DLD1 (cell line): ENCODE data around the gene TRIM63.

Experiments
- in situ Hi-C: cut with HindIII; loops from 2 replicates; pipeline ENCODE4 v1.10.0; 2017; ENCODE audit warnings: low sequenced_read_pairs

Gene TRIM63

DNA sequence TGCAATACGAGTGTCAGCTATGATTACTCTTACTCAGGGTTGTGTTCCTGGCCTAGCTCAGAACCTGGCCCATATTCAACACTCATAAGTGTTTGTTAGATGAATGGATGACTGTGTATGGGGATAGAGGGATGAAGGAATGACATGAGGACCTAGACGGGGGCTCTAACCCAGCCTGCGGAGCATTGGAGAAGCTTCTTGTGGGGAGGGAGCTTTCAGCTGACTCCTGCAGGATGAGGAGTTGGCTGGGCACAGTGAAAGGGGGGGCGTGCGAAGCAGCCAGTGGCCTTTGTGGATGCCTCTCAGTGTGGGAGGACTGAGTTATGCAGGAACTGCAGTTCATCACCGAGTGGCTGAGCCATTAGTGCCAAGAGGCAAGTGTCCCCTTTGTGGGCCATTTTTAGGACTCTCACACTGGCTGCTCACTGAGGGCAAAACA is 47.1 kb downstream of the TRIM63 start:
- in situ Hi-C loops, result no loop called here

- in situ Hi-C loops, result no loop called here
Observed at GRCh38 chr1:26019641-26020315, 47.7 kb downstream of the TRIM63 start.

DNA sequence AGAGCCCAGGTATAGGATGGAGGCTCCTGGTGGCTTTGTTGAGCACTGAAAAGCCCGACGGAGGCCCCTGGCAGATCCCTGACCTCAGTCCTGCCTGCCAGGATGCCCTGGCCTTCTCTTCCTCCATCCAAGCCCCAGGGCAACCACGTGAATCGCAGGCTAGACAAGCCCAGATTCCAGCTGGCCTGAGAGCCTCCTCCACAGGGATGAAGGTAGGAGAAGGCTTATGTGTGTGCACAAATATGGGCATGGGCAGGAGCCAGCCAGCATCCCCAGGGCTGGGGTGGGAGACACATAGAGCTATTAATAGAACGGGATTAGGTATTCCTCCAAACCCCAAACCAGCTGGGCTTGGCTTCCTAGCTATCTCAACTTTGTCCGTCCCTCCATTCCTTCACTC is 49.8 kb downstream of the TRIM63 start:
- in situ Hi-C loops, result no loop called here

- in situ Hi-C loops, result no loop called here
Observed at GRCh38 chr1:26016953-26017545, 50.4 kb downstream of the TRIM63 start.

DNA sequence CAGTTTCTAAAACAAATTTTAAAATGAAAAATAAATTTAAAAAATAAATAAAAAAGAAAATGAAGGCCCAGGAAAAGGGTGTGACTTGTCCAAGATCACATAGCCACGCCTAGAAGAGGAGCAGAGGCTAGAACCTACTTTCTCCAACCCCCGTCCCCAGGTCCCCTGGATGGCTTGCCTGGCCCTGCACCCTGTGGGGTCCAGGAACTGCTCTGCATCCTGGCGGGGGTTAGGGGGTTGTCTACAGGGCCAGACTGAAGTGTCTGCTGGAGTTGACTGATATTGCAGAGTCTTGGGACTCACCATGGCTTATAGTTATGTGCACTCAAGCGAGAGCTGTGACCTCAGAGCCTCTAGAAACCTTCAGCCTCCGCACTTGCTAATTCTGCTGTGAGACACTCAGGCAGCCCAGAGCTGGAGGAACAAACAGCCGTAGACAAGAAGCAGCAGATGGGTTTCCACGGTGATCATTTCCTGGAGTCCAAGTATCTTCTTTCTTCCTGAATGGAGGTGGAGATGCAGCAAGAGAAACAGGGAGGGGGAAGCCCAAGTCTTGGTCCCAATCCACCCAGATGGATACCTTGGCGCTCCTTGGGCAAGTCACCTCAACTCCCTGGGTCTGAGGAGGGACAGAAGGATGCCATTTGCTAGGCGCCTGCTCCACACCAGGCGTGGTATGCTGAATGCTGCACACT is 51.0 kb downstream of the TRIM63 start:
- in situ Hi-C loops, result no loop called here

GRCh38 chr1:26015358-26015757 is 52.1 kb downstream of the TRIM63 start:
- in situ Hi-C loops, result no loop called here

GRCh38 chr1:26014179-26014578 is 53.3 kb downstream of the TRIM63 start:
- in situ Hi-C loops, result no loop called here

DNA sequence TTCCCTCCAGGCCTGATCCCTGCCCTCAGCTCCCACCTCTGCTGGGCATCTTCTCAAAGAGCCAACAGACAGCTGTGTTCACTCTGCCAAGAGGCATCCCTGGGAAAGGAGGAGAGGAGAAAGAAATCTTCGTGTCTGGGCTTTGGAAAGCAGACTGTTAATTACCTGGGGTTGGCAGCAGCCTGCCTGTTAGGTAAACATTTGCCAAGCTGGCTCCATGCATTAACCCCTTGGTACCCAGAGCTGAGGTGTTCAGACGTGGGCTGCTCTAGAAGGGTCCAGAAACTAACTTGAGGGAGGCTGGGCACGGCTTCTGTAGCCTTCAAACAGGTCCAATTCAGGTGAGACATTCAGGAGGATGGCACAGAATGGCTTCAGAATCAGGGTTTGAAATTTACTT is 54.6 kb downstream of the TRIM63 start:
- in situ Hi-C loops, result no loop called here

- in situ Hi-C loops, result no loop called here
Observed at GRCh38 chr1:26010825-26011224, 56.6 kb downstream of the TRIM63 start.

GRCh38 chr1:26009796-26010447 is 57.5 kb downstream of the TRIM63 start:
- in situ Hi-C loops, result no loop called here

- in situ Hi-C loops, result no loop called here
Observed at GRCh38 chr1:26006710-26007109, 60.7 kb downstream of the TRIM63 start.

DNA sequence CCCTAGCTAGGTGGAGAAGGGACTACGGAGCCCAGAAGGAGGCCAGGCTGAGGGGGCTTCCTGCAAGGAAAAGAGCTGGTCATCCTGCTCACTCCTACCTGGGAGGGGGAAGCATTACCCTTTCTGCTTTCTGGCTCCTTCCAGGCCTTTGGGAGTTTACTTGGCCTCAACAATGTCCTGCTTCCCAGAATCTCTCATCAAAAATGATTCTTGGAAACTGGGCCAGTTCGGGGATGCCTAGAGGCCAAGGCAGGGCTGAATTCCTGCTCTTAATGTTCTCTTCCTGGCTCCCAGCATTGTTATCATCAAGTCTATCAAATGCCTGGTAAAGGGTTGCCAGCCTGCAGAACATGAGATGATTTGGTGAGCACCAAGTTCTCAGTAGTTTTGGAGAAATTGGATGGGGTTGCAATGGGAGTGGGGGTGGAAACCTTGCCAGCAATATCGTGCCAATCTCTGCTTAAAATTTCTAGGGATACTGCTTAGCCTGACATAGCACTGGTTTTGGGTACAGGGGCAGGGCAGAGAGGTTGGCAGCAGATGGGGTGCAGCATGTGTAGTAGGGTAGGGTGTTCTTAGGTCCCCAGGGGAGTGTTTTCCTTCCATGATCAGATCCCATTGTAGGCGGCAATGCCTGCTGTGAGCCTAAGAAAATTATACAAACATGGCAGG is 61.9 kb downstream of the TRIM63 start:
- in situ Hi-C loops, result no loop called here

GRCh38 chr1:26003756-26004155 is 63.7 kb downstream of the TRIM63 start:
- in situ Hi-C loops, result no loop called here

DNA sequence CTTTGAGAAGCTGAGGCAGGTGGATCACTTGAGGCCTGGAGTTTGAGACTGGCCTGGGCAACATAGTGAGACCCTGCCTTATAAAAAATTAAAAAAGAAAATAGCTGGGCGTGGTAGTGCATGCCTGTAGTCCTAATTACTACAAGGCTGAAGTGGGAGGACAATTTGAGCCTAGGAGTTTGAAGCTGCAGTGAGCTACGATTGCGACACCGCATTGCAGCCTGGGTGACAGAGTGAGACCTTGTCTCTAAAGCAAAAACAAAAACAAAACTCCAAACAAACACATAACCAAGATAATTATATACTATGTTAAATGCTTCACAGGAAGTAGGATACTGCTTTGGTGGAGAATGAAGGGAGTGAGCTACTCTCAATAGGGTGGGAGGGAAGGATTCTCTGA is 64.2 kb downstream of the TRIM63 start:
- in situ Hi-C loops, result no loop called here
